Stimulated activated CD4-positive, alpha-beta T cell treated with anti-CD3 and anti-CD28 coated beads, Interleukin-12 subunit alpha, Interleukin-12 subunit beta, amount 100 ng/mL, for 24 hours (primary cell): ENCODE data around the gene NMU.
"Not testable (repeated sequence)": the region's sequence is repeated elsewhere in the genome, so short reads cannot be mapped to it uniquely, and the experiment has no call there.

Experiments
- DNase-seq, 2 experiments: peaks; one replicate each; pipeline ENCODE4 v3.0.0-alpha.2; 2020; ENCODE audit warnings: low read depth in 2 of 2

Gene NMU

GRCh38 chr4:55560096-55560495 lies 76.0 kb downstream of the NMU start:
- no peak for DNase-seq

- DNase-seq = no peak
These were observed 81.6 kb downstream of the NMU start for GRCh38 chr4:55554453-55555030.

- DNase-seq = no peak
These were observed 82.5 kb downstream of the NMU start for GRCh38 chr4:55553441-55554201.

- not testable (repeated sequence) for DNase-seq
These were observed 84.1 kb downstream of the NMU start for GRCh38 chr4:55551964-55552363.

- DNase-seq = no peak
These were observed 86.2 kb downstream of the NMU start for GRCh38 chr4:55549888-55550287.

- DNase-seq = no peak
These were observed 88.2 kb downstream of the NMU start for GRCh38 chr4:55547918-55548317.

- DNase-seq = no peak
These were observed 88.7 kb downstream of the NMU start for GRCh38 chr4:55547466-55547770.

GRCh38 chr4:55546756-55547465 lies 89.2 kb downstream of the NMU start, which contains the start of gene CLOCK:
CLOCK (minus strand) TSS chr4:55546909; CDS start chr4:55482785, 64,124 bp downstream.
- DNase-seq = peak; percentile 70 to 81

GRCh38 chr4:55546506-55546755 lies 89.7 kb downstream of the NMU start:
- DNase-seq = no peak

GRCh38 chr4:55545641-55546505 lies 90.2 kb downstream of the NMU start:
- peak; percentile 50 to 51 for DNase-seq
